SK-N-SH treated with all-trans-retinoic acid at 6 μM for 48 hours (cell line): Measurements from ENCODE around the gene THSD4.

Source experiments
- CREB5 ChIP-seq: fragments of 250-450 bp; sonication (Bioruptor Pico); IDR thresholded peaks from 2 replicates; pipeline ENCODE4 v1.5.1; 2020; ENCODE audit warnings: low read depth, mild to moderate bottlenecking, moderate library complexity
- PATZ1 ChIP-seq: fragments of 250-450 bp; sonication (Bioruptor Pico); IDR thresholded peaks from 2 replicates; pipeline ENCODE4 v1.8.0; 2020; ENCODE audit warnings: mild to moderate bottlenecking, moderate library complexity, borderline replicate concordance
- POU6F1 ChIP-seq: fragments of 250-450 bp; sonication (Bioruptor Pico); IDR thresholded peaks from 2 replicates; pipeline ENCODE4 v1.8.0; 2021; ENCODE audit warnings: low read depth, mild to moderate bottlenecking, moderate library complexity, borderline replicate concordance
- SNAI2 ChIP-seq: fragments of 250-450 bp; sonication (Bioruptor Pico); IDR thresholded peaks from 2 replicates; pipeline ENCODE4 v1.5.0; 2020; ENCODE audit warnings: mild to moderate bottlenecking, moderate library complexity
- TSHZ2 ChIP-seq: fragments of 250-450 bp; sonication (Bioruptor Pico); IDR thresholded peaks from 2 replicates; pipeline ENCODE4 v1.5.0; 2020; ENCODE audit warnings: mild to moderate bottlenecking, moderate library complexity
- ZFP30 ChIP-seq: fragments of 450-650 bp; formaldehyde crosslinking; IDR thresholded peaks from 2 replicates; pipeline ENCODE4 v1.5.0; 2022; ENCODE audit warnings: mild to moderate bottlenecking, moderate library complexity
- ZNF565 ChIP-seq: fragments of 450-650 bp; formaldehyde crosslinking; conservative IDR thresholded peaks from 2 replicates; pipeline ENCODE4 v1.5.0; 2020; ENCODE audit warnings: low read depth, mild to moderate bottlenecking, moderate library complexity
- ZNF70 ChIP-seq: fragments of 450-650 bp; formaldehyde crosslinking; IDR thresholded peaks from 2 replicates; pipeline ENCODE4 v1.5.0; 2020; ENCODE audit warnings: mild to moderate bottlenecking, moderate library complexity

GRCh38 chr15:71455107-71455506, 339.8 kb downstream of the THSD4 start:
- no peak for TF ChIP-seq POU6F1 (CRISPR knock-in tag)
- no peak for TF ChIP-seq TSHZ2 (CRISPR knock-in tag)
- TF ChIP-seq ZNF565: no peak
- TF ChIP-seq SNAI2 (CRISPR knock-in tag): no peak
- no peak for TF ChIP-seq ZNF70
- TF ChIP-seq CREB5 (CRISPR knock-in tag): no peak
- no peak for TF ChIP-seq ZFP30
- no peak for TF ChIP-seq PATZ1 (CRISPR knock-in tag)
